T-helper 22 cell (primary cell): ENCODE data around the gene COL5A1.

ENCODE experiments used
- DNase-seq: peaks from one replicate; pipeline ENCODE4 v3.0.0-alpha.2; 2020; ENCODE audit warnings: low read depth

Gene COL5A1

GRCh38 chr9:134606951-134607731 lies 34.5 kb upstream of the COL5A1 start:
- no peak for DNase-seq

GRCh38 chr9:134607971-134608370 lies 33.6 kb upstream of the COL5A1 start:
- no peak for DNase-seq

- no peak for DNase-seq
These were observed 30.6 kb upstream of the COL5A1 start for GRCh38 chr9:134611046-134611445.

- DNase-seq: no peak
These were observed 29.3 kb upstream of the COL5A1 start for GRCh38 chr9:134612309-134612708.

- no peak for DNase-seq
These were observed 28.9 kb upstream of the COL5A1 start for GRCh38 chr9:134612715-134613114.

- no peak for DNase-seq
These were observed 27.3 kb upstream of the COL5A1 start for GRCh38 chr9:134614256-134614655.

GRCh38 chr9:134616341-134616740 lies 25.3 kb upstream of the COL5A1 start:
- no peak for DNase-seq

- DNase-seq: no peak
These were observed 24.4 kb upstream of the COL5A1 start for GRCh38 chr9:134617246-134617645.

- DNase-seq: no peak
These were observed 23.8 kb upstream of the COL5A1 start for GRCh38 chr9:134617836-134618162.

GRCh38 chr9:134618163-134618832 lies 23.3 kb upstream of the COL5A1 start:
- no peak for DNase-seq

GRCh38 chr9:134618833-134619447 lies 22.7 kb upstream of the COL5A1 start:
- no peak for DNase-seq

- DNase-seq: no peak
These were observed 22.1 kb upstream of the COL5A1 start for GRCh38 chr9:134619448-134619982.

GRCh38 chr9:134619983-134620661 lies 21.5 kb upstream of the COL5A1 start:
- no peak for DNase-seq

GRCh38 chr9:134620751-134621557 lies 20.6 kb upstream of the COL5A1 start:
- DNase-seq: no peak

GRCh38 chr9:134621558-134622110 lies 20.0 kb upstream of the COL5A1 start:
- no peak for DNase-seq

- no peak for DNase-seq
These were observed 18.7 kb upstream of the COL5A1 start for GRCh38 chr9:134622896-134623257.

GRCh38 chr9:134623258-134624066 lies 18.1 kb upstream of the COL5A1 start:
- no peak for DNase-seq

- no peak for DNase-seq
These were observed 17.4 kb upstream of the COL5A1 start for GRCh38 chr9:134624137-134624591.

GRCh38 chr9:134624621-134625181 lies 16.9 kb upstream of the COL5A1 start:
- DNase-seq: no peak
